ENCODE data around the gene AUTS2. TPM values are rescaled to one million over a fixed set of nuclear protein-coding genes. Genes with fewer than 3 reads are reported as not detected.

AUTS2 gene
- total and polyA plus RNA-seq, 10 of the 15 experiments (the other 5 are each of a cell fraction or from before 2014, with no cell fraction given) = 6.4 to 55.6 (median 21.6) TPM

DNA sequence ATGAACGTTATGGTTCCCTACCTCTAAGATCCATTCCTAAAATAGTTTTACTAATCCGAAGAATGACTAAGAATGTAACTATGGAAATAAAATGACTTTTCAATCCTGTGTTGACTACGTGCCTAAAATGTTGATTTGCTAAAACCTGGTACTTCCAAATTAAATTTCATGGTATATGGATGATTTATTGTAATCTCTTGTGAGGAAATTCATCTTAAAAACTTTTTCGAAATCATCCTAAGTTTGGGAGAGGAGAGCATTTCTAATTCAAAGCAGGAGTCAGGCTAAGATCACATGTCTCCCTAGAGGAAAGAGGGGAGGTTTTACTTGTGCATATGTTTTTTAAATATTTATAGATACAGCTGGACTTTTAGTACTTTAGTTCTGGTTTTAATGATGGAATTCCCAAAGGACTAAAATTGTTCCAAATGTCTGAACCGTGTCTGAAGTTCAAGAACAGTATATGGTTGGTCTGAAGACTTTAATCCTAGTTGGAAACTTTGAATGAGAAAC is 483.9 kb downstream of the AUTS2 start (continued):
- TF ChIP-seq CEBPZ (IDR thresholded peaks at IDR 0.05; ENCODE audit: low read depth, low read length) = no peak

DNA sequence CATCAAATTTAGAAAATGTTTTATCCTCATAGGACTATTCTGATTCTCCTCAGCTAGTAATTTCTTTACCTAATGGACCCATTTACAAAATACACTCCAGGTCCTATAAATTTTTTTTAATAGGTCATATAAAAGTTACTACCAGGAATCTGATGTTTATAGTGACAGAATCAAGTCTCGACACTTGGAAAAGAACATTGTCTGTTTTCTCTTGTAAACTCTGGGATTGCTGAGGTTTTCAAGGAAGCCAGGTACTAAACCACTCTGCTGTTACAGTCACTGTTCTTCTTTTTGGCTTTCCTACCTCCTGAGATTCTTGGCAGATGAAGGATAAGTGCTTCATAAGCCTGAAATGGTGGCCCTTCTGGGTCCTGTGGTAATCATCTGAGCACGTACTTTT is 493.1 kb downstream of the AUTS2 start:
- H3K4me2 ChIP-seq (ENCODE audit: control insufficient read depth, insufficient read depth) = no peak overlapping the region
- no peaks in the 10 kb centered on the region; the same call in 2 of the 3 replicates for H3K9me3 ChIP-seq (replicated peaks; ENCODE audit: control insufficient read depth, insufficient read depth, low read length)
- no peaks in the 10 kb centered on the region for H3K4me1 ChIP-seq (ENCODE audit: control insufficient read depth, insufficient read depth, low read length)
- no peak overlapping the region for H3K27ac ChIP-seq (ENCODE audit: control insufficient read depth, insufficient read depth)
- DNase-seq (ENCODE audit: low read depth, low spot score) (no peak), FAIRE-seq (no peak), ATAC-seq (no peak)
- no peak overlapping the region for H3K9ac ChIP-seq (ENCODE audit: control insufficient read depth, insufficient read depth, low read length)
- H4K20me1 ChIP-seq (ENCODE audit: control insufficient read depth, insufficient read depth) = no peaks in the 10 kb centered on the region
- no peaks in the 10 kb centered on the region for H3K27me3 ChIP-seq (replicated peaks in 1 of 2; ENCODE audit: control insufficient read depth in 2 of 2, insufficient read depth in 2 of 2, low read length in 1 of 2)
- no peaks in the 10 kb centered on the region; a peak in 1 of 4 replicates for H3K36me3 ChIP-seq (ENCODE audit: control insufficient read depth in 2 of 2, insufficient read depth in 2 of 2, low read length in 1 of 2)
- ChIA-PET RAD21 (ENCODE audit: unreplicated experiment) (no interaction called here), CTCF (no interaction called here), POLR2A (no interaction called here), SMC1A (ENCODE audit: uncharacterized antibody, unreplicated experiment) (interaction anchor here (1.0 to 2.4 kb wide), 3 partner anchors 11 to 25 kb away, joined by 3 to 7 read pairs (median 3); no protein-coding TSS in a partner anchor)
- no peaks in the 10 kb centered on the region for H3K79me2 ChIP-seq (ENCODE audit: control insufficient read depth, insufficient read depth, low read length)
- in situ Hi-C loops (cut with MboI) = no loop called here
- no peak overlapping the region for H3K4me3 ChIP-seq
- BruUV-seq (replicated peaks) = no TSS peak
- intact Hi-C loops (cut with micrococcal nuclease; ENCODE audit: unreplicated experiment) = no loop called here
- no peak overlapping the region for H2AFZ ChIP-seq (ENCODE audit: control insufficient read depth, low read depth, low read length)
- WGBS (ENCODE audit: insufficient coverage, insufficient replicate concordance, low lambda C conversion rate, missing lambda C conversion rate) = 51% methylated on average over 2 of the region's 2 CpGs
- TF ChIP-seq CEBPB (IDR thresholded peaks at IDR 0.05; ENCODE audit: borderline replicate concordance in 1 of 2, low read depth in 2 of 2, low read length in 2 of 2) (no peak), MYB (IDR thresholded peaks at IDR 0.05; ENCODE audit: borderline replicate concordance, low read depth, low read length) (no peak), SRF (IDR thresholded peaks at IDR 0.05; ENCODE audit: low read depth in 2 of 2, low read length in 2 of 2) (no peak), SUPT20H (IDR thresholded peaks at IDR 0.05; ENCODE audit: borderline replicate concordance, control insufficient read depth, low read depth, low read length) (no peak), BHLHE40 (IDR thresholded peaks at IDR 0.05; ENCODE audit: borderline replicate concordance in 1 of 2, low read depth in 2 of 2, low read length in 1 of 2) (no peak)
- TF ChIP-seq, protein P1, sequence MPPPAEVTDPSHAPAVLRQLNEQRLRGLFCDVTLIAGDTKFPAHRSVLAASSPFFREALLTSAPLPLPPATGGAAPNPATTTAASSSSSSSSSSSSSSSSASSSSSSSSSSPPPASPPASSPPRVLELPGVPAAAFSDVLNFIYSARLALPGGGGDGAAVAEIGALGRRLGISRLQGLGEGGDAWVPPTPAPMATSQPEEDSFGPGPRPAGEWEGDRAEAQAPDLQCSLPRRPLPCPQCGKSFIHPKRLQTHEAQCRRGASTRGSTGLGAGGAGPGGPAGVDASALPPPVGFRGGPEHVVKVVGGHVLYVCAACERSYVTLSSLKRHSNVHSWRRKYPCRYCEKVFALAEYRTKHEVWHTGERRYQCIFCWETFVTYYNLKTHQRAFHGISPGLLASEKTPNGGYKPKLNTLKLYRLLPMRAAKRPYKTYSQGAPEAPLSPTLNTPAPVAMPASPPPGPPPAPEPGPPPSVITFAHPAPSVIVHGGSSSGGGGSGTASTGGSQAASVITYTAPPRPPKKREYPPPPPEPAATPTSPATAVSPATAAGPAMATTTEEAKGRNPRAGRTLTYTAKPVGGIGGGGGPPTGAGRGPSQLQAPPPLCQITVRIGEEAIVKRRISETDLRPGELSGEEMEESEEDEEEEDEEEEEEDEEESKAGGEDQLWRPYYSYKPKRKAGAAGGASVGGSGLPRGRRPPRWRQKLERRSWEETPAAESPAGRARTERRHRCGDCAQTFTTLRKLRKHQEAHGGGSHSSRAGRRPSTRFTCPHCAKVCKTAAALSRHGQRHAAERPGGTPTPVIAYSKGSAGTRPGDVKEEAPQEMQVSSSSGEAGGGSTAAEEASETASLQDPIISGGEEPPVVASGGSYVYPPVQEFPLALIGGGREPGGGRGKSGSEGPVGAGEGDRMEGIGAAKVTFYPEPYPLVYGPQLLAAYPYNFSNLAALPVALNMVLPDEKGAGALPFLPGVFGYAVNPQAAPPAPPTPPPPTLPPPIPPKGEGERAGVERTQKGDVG (CRISPR knock-in tag; IDR thresholded peaks at IDR 0.05) = no peak
- TF ChIP-seq, protein P2, sequence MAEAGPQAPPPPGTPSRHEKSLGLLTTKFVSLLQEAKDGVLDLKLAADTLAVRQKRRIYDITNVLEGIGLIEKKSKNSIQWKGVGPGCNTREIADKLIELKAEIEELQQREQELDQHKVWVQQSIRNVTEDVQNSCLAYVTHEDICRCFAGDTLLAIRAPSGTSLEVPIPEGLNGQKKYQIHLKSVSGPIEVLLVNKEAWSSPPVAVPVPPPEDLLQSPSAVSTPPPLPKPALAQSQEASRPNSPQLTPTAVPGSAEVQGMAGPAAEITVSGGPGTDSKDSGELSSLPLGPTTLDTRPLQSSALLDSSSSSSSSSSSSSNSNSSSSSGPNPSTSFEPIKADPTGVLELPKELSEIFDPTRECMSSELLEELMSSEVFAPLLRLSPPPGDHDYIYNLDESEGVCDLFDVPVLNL (IDR thresholded peaks at IDR 0.05; ENCODE audit: low read depth, low read length) = no peak
- TF ChIP-seq, protein P3, sequence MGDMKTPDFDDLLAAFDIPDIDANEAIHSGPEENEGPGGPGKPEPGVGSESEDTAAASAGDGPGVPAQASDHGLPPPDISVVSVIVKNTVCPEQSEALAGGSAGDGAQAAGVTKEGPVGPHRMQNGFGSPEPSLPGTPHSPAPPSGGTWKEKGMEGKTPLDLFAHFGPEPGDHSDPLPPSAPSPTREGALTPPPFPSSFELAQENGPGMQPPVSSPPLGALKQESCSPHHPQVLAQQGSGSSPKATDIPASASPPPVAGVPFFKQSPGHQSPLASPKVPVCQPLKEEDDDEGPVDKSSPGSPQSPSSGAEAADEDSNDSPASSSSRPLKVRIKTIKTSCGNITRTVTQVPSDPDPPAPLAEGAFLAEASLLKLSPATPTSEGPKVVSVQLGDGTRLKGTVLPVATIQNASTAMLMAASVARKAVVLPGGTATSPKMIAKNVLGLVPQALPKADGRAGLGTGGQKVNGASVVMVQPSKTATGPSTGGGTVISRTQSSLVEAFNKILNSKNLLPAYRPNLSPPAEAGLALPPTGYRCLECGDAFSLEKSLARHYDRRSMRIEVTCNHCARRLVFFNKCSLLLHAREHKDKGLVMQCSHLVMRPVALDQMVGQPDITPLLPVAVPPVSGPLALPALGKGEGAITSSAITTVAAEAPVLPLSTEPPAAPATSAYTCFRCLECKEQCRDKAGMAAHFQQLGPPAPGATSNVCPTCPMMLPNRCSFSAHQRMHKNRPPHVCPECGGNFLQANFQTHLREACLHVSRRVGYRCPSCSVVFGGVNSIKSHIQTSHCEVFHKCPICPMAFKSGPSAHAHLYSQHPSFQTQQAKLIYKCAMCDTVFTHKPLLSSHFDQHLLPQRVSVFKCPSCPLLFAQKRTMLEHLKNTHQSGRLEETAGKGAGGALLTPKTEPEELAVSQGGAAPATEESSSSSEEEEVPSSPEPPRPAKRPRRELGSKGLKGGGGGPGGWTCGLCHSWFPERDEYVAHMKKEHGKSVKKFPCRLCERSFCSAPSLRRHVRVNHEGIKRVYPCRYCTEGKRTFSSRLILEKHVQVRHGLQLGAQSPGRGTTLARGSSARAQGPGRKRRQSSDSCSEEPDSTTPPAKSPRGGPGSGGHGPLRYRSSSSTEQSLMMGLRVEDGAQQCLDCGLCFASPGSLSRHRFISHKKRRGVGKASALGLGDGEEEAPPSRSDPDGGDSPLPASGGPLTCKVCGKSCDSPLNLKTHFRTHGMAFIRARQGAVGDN (IDR thresholded peaks at IDR 0.05) = no peak

Measured in GM12878 (cell line).